Measurements from ENCODE around the gene REC114. TPM values are rescaled to one million over a fixed set of nuclear protein-coding genes. Genes with fewer than 3 reads are reported as not detected.
"Not testable (repeated sequence)": the region's sequence is repeated elsewhere in the genome, so short reads cannot be mapped to it uniquely, and the experiment has no call there.

REC114 gene
- total RNA-seq, 1 donor from 2014 or later, result not detected

- peak; percentile 41 for DNase-seq (ENCODE audit: low read depth)
These were observed 132.8 kb downstream of the REC114 start for GRCh38 chr15:73575636-73576247.

GRCh38 chr15:73577593-73577992, 134.6 kb downstream of the REC114 start:
- not testable (repeated sequence) for DNase-seq (ENCODE audit: low read depth)

GRCh38 chr15:73578026-73578425, 135.1 kb downstream of the REC114 start:
- DNase-seq (ENCODE audit: low read depth), result no peak

- no peak for DNase-seq (ENCODE audit: low read depth)
These were observed 140.0 kb downstream of the REC114 start for GRCh38 chr15:73582851-73583379.

GRCh38 chr15:73583544-73583943, 140.6 kb downstream of the REC114 start:
- DNase-seq (ENCODE audit: low read depth), result no peak

GRCh38 chr15:73584699-73585420, 141.9 kb downstream of the REC114 start:
- DNase-seq (ENCODE audit: low read depth), result no peak

GRCh38 chr15:73585871-73586654, 143.1 kb downstream of the REC114 start:
- DNase-seq (ENCODE audit: low read depth), result peak; percentile 62

- DNase-seq (ENCODE audit: low read depth), result no peak
These were observed 146.8 kb downstream of the REC114 start for GRCh38 chr15:73589766-73590165.

GRCh38 chr15:73590263-73590662, 147.3 kb downstream of the REC114 start:
- no peak for DNase-seq (ENCODE audit: low read depth)

- no peak for DNase-seq (ENCODE audit: low read depth)
These were observed 150.5 kb downstream of the REC114 start for GRCh38 chr15:73593304-73594074.

- DNase-seq (ENCODE audit: low read depth), result no peak
These were observed 151.1 kb downstream of the REC114 start for GRCh38 chr15:73594109-73594508.

- DNase-seq (ENCODE audit: low read depth), result no peak
These were observed 153.2 kb downstream of the REC114 start for GRCh38 chr15:73596174-73596573.

- DNase-seq (ENCODE audit: low read depth), result no peak
These were observed 154.2 kb downstream of the REC114 start for GRCh38 chr15:73597036-73597638.

- DNase-seq (ENCODE audit: low read depth), result peak; percentile 33
These were observed 155.7 kb downstream of the REC114 start for GRCh38 chr15:73598530-73599160.

- peak; percentile 84 for DNase-seq (ENCODE audit: low read depth)
These were observed 157.0 kb downstream of the REC114 start for GRCh38 chr15:73599934-73600333.

- DNase-seq (ENCODE audit: low read depth), result peak; percentile 29
These were observed 157.7 kb downstream of the REC114 start for GRCh38 chr15:73600413-73601335.

- DNase-seq (ENCODE audit: low read depth), result peak; percentile 47
These were observed 158.8 kb downstream of the REC114 start for GRCh38 chr15:73601451-73602445.

- DNase-seq (ENCODE audit: low read depth), result no peak
These were observed 159.5 kb downstream of the REC114 start for GRCh38 chr15:73602446-73602843.
